Activated naive CD4-positive, alpha-beta T cell treated with anti-CD3 and anti-CD28 coated beads for 36 hours (primary cell): ENCODE results near the gene TRAFD1. TPM values are rescaled to one million over a fixed set of nuclear protein-coding genes. Genes with fewer than 3 reads are reported as not detected.
"Not testable (repeated sequence)": the region's sequence is repeated elsewhere in the genome, so short reads cannot be mapped to it uniquely, and the experiment has no call there.

Source experiments
- CTCF ChIA-PET: fragments of 350-600 bp; sonication (Branson Sonifier 250); formaldehyde crosslinking; loops from one replicate; lab custom pipeline; 2021; ENCODE audit warnings: antibody characterized with exemption; lab: Charles Lee
- DNase-seq: peaks from one replicate; pipeline ENCODE4 v3.0.0-alpha.2; 2020
- H3K27ac Mint-ChIP-seq: one replicate; pipeline ENCODE4 v1.8.0; 2021; ENCODE audit warnings: mild to moderate bottlenecking, mixed read lengths
- H3K27me3 Mint-ChIP-seq: one replicate; pipeline ENCODE4 v1.8.0; 2021; ENCODE audit warnings: low read depth, mixed read lengths
- H3K36me3 Mint-ChIP-seq: one replicate; pipeline ENCODE4 v1.8.0; 2021; ENCODE audit warnings: low read depth, mixed read lengths
- H3K4me1 Mint-ChIP-seq: one replicate; pipeline ENCODE4 v1.8.0; 2021; ENCODE audit warnings: low read depth, mixed read lengths
- H3K4me3 Mint-ChIP-seq: one replicate; pipeline ENCODE4 v1.8.0; 2021; ENCODE audit warnings: mild to moderate bottlenecking, moderate library complexity, mixed read lengths
- H3K9me3 Mint-ChIP-seq: one replicate; pipeline ENCODE4 v1.8.0; 2021; ENCODE audit warnings: mixed read lengths
- intact Hi-C: fragments of 100-400 bp; cut with micrococcal nuclease; formaldehyde crosslinking; loops from one replicate; pipeline ENCODE4 v1.15.1; 2023
- total RNA-seq, 2 experiments: library from RNA; stranded (reverse); gene quantifications; one replicate each; pipeline ENCODE4 v1.2.3, GENCODE V29; 2021

Gene TRAFD1
- total RNA-seq, 2 experiments from 2014 or later, result 49.6 to 55.7 TPM

DNA sequence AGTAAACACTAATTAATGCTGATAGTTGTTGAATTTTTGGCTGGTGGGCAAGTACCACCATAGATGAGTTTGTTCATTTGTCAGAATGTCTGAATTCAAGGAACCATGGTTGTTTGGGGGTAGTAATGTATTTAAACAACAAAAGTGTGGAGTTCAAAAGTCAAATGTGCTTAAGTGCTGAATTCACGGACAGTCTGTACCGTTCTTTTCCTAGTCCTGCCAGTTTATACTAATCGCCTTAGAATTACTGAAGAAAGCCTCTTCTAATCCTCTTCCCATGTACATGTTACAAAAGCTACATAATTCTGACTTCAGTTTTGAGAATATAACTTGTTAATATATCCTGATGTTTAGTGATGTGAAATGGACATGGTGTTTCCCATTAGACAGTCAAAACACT is 19.5 kb upstream of the TRAFD1 start:
- peaks cover 61% of the 10 kb centered on the region for H3K4me1 Mint-ChIP-seq
- no peak for DNase-seq
- CTCF ChIA-PET, result interaction anchor here (1.1 to 1.2 kb wide), 2 partner anchors 26 to 165 kb away, joined by 4 to 6 read pairs; no protein-coding TSS in a partner anchor
- H3K27ac Mint-ChIP-seq, result peak overlapping the region; percentile 3
- intact Hi-C loops, result loop anchor here (5.0 kb wide), 1 partner anchor 301 kb away; the partner anchor contains the start of gene RPL6
- peaks cover 31% of the 10 kb centered on the region for H3K36me3 Mint-ChIP-seq
- no peaks in the 10 kb centered on the region for H3K9me3 Mint-ChIP-seq
- no peaks in the 10 kb centered on the region for H3K27me3 Mint-ChIP-seq
- H3K4me3 Mint-ChIP-seq, result no peak overlapping the region

DNA sequence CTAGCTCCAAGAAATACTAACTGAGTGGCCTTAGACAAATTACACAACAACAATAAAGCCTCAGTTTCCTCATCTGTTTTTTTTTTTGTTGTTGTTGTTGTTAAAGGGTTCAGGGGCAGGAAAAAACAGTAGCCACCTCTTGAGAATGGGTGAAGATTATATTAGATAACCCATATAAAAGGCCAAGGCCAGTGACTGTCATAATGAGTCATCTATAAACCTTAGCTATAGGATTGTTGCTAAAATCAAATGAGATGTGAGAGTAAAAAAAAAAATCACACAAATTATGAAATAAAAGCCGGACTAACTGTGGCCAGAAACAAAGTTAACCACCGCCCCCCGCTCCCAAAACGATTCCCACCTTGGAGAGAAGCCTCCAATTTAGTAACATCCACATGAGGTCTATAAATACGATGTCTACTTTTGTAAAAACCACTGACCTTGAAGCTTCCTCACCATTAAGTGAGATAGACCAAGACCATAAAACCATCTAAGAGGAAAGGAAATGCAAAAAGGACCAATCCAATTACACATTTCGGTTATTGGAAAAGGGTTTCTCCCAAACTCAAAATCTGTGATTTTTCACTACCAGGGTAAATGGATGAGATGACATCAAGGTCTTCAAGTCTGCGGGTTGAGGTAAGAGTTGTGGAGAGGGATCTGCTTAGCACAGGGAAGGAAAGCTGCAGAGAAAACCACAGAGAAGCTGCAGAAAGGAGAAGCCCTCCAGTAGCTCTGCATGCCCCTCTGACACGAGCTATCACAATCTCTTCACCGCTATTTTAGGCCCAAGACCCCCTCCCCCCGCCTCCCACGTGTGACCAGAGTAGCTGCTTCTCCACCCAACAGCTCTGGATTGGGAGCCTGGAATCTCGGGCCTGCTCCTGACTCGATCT is 17.8 kb upstream of the TRAFD1 start:
- intact Hi-C loops, result loop anchor here (1.0 to 5.0 kb wide), 6 partner anchors 11 to 300 kb away; partner anchors contain the start of genes RPL6 and TRAFD1
- peaks cover 61% of the 10 kb centered on the region for H3K4me1 Mint-ChIP-seq

DNA sequence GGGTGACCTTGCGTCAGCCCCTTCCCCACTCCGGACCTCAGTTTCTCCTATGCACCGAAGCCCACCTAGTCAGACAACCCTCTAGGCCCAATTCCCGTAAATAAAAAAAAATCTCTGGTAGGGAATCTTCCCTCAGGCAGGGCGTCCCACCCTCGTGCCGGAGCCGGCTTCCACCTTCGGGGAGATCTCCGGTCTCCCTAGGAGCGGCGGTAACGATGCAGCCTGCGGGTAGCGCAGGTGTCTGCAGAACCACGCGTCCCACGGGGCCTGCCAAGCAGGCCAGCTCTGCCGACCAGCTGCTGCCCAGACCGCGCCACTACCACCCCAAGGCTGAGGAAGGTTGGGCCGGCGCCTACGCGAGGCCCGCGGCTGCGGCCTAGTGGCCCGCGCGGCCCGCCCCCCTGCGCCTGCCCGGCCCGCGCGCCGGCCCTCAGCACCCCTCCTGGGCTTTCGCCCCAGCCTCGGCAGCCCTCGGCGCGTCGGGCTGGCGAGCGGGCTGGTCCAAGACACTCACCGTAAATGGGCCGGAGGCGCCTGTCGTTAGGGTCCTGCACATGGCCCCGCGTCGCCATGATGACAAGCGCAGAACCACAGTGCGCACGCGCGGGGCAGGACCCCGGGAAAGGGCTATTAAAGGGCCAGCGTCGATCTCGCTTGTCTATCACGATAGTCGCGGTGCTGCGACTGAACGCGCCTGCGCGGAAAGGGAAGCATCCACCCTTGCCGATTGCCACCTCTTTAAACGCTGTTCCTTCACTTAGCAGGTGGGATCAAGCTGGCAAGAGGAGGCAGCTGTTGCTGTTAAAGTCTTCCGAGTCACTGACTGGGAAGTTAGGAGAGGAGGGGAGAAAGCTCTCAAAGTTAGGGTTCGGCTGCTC is 16.9 kb upstream of the TRAFD1 start, which contains the start of gene NAA25:
NAA25 (minus strand) TSS at position 582 of the 878 bp plus-strand sequence; CDS start at position 572, 10 bp downstream.
- H3K4me3 Mint-ChIP-seq, result peak within 1 kb of the TSS; percentile 96
- peak; percentile 87 for DNase-seq
- no peaks in the 10 kb centered on the region for H3K27me3 Mint-ChIP-seq
- no peaks in the 10 kb centered on the region for H3K9me3 Mint-ChIP-seq
- CTCF ChIA-PET, result interaction anchor here (0.9 to 1.6 kb wide), 3 partner anchors 9 to 18 kb away, joined by 3 to 5 read pairs (median 4); no protein-coding TSS in a partner anchor
- peaks cover 64% of the 10 kb centered on the region for H3K4me1 Mint-ChIP-seq
- peak within 1 kb of the TSS; percentile 99 for H3K27ac Mint-ChIP-seq
- intact Hi-C loops, result loop anchor here (1.0 to 5.0 kb wide), 5 partner anchors 17 to 299 kb away; partner anchors contain the start of genes ERP29, RPL6, TMEM116 and TRAFD1
- peaks cover 21% of the 10 kb centered on the region for H3K36me3 Mint-ChIP-seq

More for the DNA sequence above, 17.8 kb upstream of the TRAFD1 start:
- Mint-ChIP-seq H3K36me3 (peaks cover 23% of the 10 kb centered on the region), H3K27ac (peak overlapping the region; percentile 91), H3K27me3 (no peaks in the 10 kb centered on the region), H3K4me3 (peak overlapping the region; percentile 96), H3K9me3 (no peaks in the 10 kb centered on the region)
- CTCF ChIA-PET, result interaction anchor here (1.1 kb wide), 1 partner anchor 11 kb away, joined by 5 read pairs; no protein-coding TSS in a partner anchor
- DNase-seq, result peak; percentile 23

DNA sequence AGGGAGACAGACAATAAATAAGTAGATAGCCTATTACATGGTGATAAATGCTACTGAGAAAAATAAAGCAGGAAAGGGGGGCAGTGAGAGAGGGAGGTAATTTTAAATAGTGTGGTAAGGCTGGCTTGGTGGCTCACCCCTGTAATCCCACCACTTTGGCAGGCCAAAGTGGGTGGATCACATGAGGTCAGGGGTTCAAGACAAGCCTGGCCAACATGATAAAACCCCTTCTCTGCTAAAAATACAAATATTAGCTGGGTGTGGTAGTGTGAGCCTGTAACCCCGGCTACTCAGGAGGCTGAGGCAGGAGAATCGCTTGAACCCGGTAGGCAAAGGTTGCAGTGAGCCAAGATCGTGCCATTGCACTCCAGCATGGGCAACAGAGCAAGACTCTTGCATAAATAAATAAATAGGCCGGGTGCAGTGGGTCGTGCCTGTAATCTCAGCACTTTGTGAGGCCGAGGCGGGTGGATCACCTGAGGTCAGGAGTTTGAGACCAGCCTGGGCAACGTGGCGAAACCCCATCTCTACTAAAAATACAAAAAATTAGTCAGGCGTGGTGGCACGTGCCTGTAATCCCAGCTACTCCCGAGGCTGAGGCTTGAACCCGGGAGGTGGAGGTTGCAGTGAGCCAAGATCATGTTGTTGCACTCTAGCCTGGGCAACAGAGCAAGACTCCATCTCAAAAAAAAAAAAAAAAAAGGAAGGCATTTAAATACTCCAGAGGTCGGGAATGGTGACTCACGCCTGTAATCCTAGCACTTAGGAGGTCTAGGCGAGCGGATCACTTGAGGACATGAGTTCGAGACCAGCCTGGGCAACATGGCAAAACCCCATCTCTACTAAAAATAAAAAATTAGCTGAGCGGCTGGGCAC is 14.3 kb upstream of the TRAFD1 start:
- H3K4me3 Mint-ChIP-seq, H3K27ac Mint-ChIP-seq, H3K27me3 Mint-ChIP-seq, H3K9me3 Mint-ChIP-seq, DNase-seq, intact Hi-C loops: not testable (repeated sequence)
- Mint-ChIP-seq H3K4me1 (peaks cover 41% of the 10 kb centered on the region), H3K36me3 (peaks cover 12% of the 10 kb centered on the region)
- CTCF ChIA-PET, result interaction anchor here (0.6 to 1.4 kb wide), 2 partner anchors 59 to 293 kb away, joined by 3 read pairs; no protein-coding TSS in a partner anchor

DNA sequence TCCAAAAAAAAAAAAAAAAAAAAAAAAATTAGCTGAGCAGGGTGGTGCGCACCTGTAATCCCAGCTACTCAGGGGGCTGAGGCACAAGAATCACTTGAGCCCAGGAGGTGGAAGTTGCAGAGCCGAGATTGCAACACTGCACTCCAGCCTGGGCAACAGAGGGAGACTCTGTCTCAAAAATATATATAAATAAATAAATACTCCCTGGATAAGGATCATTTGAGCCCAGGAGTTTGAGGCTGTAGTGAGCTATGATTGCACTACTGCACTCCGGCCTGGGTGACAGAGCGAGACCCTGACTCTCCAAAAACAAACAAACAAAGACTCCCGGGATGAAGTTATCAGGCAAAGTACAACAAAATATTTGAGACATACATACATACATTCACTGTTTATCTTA is 13.4 kb upstream of the TRAFD1 start:
- CTCF ChIA-PET, result interaction anchor here (1.1 to 1.4 kb wide), 2 partner anchors 18 to 58 kb away, joined by 3 to 5 read pairs; no protein-coding TSS in a partner anchor
- Mint-ChIP-seq H3K27me3 (no peaks in the 10 kb centered on the region), H3K27ac (no peak overlapping the region), H3K4me3 (no peak overlapping the region), H3K36me3 (peaks cover 6% of the 10 kb centered on the region), H3K4me1 (peaks cover 37% of the 10 kb centered on the region), H3K9me3 (no peaks in the 10 kb centered on the region)
- DNase-seq, result no peak
- intact Hi-C loops, result loop anchor here (1.0 kb wide), 2 partner anchors 13 to 18 kb away; partner anchors contain the start of gene TRAFD1

DNA sequence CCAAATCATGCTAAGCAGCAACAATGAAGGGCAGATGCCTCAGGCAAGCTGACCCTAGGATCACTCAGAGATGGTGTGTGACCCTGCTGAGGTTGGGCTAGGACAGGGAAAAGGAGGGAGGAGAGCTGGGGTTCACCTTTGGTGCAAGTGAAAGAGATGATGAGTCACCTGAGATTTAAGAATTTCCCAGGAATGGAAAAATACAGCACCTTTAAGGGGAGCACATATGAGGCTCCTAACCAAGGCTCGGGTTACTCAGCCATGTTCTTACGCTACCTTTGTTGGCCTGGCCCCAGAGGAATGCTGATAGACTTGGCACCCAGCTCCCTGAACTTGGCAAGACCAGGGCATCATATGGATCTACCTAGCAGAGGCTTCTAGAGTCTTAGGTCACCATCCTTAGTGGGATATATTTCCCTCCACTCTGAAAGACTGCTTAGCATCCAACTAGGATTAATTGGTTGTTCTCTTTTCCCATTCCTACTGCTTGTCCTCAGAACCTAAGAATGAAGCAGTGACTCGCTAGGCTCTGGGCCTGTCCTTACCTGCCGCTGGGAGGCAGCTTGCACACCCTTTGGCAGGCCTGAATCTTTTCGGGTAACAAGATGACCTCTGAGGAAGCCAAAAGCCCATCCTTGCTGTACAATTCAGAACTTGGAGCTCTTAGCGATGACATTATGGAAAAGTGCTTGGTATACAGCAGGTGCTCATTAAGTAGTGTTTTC is 12.8 kb upstream of the TRAFD1 start:
- Mint-ChIP-seq H3K9me3 (no peaks in the 10 kb centered on the region), H3K27ac (no peak overlapping the region), H3K4me1 (peaks cover 33% of the 10 kb centered on the region), H3K27me3 (no peaks in the 10 kb centered on the region), H3K4me3 (no peak overlapping the region), H3K36me3 (peaks cover 3% of the 10 kb centered on the region)
- DNase-seq, result no peak
- intact Hi-C loops, result loop anchor here (1.0 kb wide), 2 partner anchors 13 to 18 kb away; partner anchors contain the start of gene TRAFD1
- CTCF ChIA-PET, result interaction anchor here (0.6 to 1.4 kb wide), 4 partner anchors 10 to 57 kb away, joined by 3 to 6 read pairs (median 4); partner anchors contain the start of gene TRAFD1

DNA sequence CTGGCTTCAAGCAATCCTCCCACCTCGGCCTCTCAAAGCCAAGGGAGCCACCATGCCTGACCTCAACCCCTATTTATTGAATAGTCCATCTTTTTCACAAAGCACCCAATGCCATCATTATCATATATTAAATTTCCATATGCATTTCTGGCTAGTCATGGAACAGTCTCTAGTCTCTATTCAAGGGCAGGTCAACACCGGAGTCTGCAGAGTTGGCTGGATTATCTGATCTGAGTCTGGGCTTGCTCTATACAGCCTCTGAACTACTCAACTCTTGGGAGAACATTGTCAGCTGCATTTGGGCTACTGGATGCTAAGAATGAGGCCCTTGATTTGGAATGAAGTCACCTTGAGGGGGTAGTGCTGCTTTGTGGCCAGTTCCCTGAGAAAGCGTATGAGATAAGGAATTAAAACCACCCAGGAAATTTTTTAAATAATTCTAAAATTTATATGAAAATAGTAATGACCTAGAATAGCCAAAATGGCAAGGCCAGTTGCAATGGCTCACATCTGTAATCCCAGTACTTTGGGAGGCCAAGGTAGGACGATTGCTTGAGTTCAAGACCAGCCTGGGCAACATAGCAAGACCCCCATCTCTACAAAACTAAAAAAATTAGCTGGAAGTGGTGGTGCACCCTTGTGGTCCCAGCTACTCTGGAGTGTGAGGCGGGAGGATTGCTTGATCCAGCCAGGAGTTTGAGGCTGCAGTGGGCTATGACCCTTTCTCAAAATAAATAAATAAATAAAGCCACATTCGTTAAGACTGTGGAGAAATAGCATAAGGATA is 9.9 kb upstream of the TRAFD1 start:
- peaks cover 23% of the 10 kb centered on the region for H3K4me1 Mint-ChIP-seq
- intact Hi-C loops, result no loop called here
- H3K27me3 Mint-ChIP-seq, result no peaks in the 10 kb centered on the region
- no peak overlapping the region for H3K4me3 Mint-ChIP-seq
- H3K36me3 Mint-ChIP-seq, result no peaks in the 10 kb centered on the region
- CTCF ChIA-PET, result interaction anchor here (1.8 kb wide), 1 partner anchor 9 kb away, joined by 6 read pairs; no protein-coding TSS in a partner anchor
- H3K27ac Mint-ChIP-seq, result no peak overlapping the region
- DNase-seq, result no peak
- no peaks in the 10 kb centered on the region for H3K9me3 Mint-ChIP-seq

DNA sequence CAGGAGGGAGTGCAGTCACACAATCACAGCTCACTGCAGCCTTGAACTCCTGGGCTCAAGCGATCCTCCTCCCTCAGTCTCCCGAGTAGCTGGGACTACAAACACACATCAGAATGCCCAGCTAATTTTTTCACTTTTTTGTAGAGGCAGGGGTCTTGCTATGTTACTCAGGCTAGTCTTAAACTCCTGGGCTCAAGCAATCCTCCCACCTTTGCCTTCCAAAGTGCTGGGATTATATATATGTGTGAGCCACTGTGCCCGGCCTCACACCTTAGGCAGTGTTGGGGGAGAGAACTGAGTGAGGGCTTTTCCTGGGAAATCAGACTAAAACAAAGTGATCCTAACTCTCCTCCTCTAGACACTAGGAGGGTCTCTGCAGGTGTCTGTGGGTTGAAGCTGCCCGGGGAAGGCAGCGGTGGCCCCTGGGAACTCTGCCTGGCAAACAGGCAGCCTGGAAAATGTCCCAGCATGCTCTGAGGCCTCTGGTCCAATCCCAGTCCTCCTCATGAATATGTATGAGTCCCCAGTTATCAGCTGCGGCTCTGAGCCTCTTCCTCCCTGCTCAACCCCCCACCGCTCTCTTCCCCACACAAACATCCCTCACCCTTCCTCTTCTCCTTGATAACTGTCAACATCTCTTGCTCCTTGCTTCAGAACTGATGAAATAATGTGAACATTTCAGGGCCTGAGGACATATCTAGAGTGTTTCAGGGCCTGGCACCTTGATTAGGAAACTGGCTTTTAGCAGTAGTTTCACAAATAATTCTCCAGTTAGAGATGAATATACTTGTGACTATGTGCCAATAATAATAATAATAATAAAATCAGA is 8.9 kb upstream of the TRAFD1 start:
- CTCF ChIA-PET, result interaction anchor here (1.8 kb wide), 1 partner anchor 8 kb away, joined by 6 read pairs; no protein-coding TSS in a partner anchor
- no peak overlapping the region for H3K27ac Mint-ChIP-seq
- DNase-seq, result peak; percentile 35

DNA sequence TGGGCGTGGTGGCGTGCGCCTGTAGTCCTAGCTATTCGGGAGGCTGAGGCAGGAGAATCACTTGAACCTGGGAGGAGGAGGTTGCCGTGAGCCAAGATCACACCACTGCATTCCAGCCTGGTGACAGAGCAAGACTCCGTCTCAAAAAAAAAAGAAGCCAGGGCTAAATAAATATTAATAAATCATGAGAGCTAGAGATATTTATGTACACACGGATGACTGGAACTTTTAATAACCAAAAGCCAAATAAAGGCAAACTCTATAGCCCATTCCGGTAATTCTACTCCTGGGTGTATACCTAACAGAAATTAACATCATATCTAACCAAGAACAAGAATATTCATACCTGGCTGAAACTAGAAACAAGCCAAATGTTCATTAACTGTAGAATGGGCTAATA is 7.7 kb upstream of the TRAFD1 start:
- intact Hi-C loops, result no loop called here
- CTCF ChIA-PET, result interaction anchor here (1.1 kb wide), 1 partner anchor 9 kb away, joined by 3 read pairs; the partner anchor contains the start of gene NAA25
- Mint-ChIP-seq H3K27ac (no peak overlapping the region), H3K4me3 (no peak overlapping the region), H3K27me3 (no peaks in the 10 kb centered on the region), H3K9me3 (no peaks in the 10 kb centered on the region), H3K36me3 (no peaks in the 10 kb centered on the region), H3K4me1 (peaks cover 16% of the 10 kb centered on the region)
- DNase-seq, result no peak

More for the DNA sequence above, 8.9 kb upstream of the TRAFD1 start:
- intact Hi-C loops, result no loop called here
- Mint-ChIP-seq H3K4me3 (no peak overlapping the region), H3K4me1 (peaks cover 22% of the 10 kb centered on the region), H3K36me3 (no peaks in the 10 kb centered on the region), H3K27me3 (no peaks in the 10 kb centered on the region), H3K9me3 (no peaks in the 10 kb centered on the region)
